ENCODE results near the gene CAB39.

The CAB39 gene

DNA sequence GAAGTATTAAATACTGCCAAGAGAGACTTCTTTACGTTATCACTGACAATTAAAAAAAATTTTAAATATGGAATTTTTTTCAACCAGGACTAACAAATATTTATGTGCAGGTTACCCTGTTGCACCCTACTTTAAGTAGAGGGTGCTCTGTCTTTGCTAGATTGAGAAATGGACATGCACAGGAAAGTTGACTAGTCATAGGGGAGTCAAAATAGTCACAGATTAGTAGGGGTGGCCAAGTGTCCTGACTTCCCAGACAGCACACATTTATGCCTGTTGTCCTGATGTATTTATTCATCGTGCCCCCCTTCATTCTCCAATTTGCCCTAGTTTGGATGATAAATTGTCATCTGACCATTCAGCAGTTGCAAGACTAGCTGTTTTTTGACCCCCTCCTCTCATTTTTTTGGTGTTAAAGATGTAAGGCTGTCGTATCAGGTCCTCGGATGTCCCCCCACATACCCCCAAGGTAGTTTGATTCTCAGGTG is 20.3 kb downstream of the CAB39 start:
- TF ChIP-seq ESRRG (CRISPR knock-in tag; IDR thresholded peaks at IDR 0.05): no peak
- TF ChIP-seq ZFP30 (CRISPR knock-in tag; IDR thresholded peaks at IDR 0.05): no peak
- no peak for TF ChIP-seq ARNTL (CRISPR knock-in tag; IDR thresholded peaks at IDR 0.05; ENCODE audit: borderline replicate concordance, low read depth)
- TF ChIP-seq TCF4 (CRISPR knock-in tag; IDR thresholded peaks at IDR 0.05; ENCODE audit: borderline replicate concordance): no peak
- no peak for ATAC-seq

DNA sequence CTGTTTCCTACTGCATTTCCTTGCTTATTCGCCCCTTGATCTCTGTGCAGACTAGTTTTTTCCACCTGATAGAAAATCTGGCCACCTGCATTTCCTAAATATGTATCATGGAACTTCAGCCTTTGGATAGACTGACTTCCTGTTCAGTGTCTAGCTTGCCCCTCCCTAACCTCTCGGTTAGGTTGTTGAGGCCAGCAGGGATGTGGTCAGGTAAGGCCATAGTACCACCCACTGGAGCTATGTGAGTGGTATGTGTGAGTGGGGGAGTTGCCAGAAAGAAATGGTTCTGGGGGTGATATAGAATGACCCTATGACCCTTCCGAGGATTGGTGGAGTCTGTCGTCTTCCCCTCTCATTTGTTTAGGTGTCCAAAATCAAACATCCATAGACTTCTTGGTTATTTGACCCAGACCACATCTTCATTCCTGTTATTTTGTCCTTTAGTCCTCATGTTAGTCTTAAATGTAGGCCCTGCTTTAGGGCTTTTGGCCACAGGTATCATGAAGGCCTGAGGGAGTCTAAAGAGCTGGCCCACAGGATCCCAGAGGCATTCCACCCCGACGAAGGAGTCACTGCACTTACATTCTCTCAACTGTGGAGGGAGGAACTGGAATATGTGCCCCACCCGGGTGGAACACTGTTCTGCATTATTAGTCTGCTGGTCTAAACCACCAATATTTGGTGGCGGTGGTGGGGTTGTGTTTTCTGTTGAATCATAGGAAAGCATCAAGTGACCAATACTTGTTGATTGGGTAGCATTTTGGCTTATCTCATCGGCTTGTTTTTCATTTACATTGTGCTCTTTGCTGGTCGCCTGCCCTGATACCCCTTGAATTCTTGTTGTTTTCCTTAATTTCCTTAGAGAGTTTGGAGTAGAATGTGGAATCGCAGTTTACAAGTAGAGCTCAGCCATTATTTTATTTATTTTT is 21.9 kb downstream of the CAB39 start:
- ATAC-seq: no peak
- TF ChIP-seq, protein P1, sequence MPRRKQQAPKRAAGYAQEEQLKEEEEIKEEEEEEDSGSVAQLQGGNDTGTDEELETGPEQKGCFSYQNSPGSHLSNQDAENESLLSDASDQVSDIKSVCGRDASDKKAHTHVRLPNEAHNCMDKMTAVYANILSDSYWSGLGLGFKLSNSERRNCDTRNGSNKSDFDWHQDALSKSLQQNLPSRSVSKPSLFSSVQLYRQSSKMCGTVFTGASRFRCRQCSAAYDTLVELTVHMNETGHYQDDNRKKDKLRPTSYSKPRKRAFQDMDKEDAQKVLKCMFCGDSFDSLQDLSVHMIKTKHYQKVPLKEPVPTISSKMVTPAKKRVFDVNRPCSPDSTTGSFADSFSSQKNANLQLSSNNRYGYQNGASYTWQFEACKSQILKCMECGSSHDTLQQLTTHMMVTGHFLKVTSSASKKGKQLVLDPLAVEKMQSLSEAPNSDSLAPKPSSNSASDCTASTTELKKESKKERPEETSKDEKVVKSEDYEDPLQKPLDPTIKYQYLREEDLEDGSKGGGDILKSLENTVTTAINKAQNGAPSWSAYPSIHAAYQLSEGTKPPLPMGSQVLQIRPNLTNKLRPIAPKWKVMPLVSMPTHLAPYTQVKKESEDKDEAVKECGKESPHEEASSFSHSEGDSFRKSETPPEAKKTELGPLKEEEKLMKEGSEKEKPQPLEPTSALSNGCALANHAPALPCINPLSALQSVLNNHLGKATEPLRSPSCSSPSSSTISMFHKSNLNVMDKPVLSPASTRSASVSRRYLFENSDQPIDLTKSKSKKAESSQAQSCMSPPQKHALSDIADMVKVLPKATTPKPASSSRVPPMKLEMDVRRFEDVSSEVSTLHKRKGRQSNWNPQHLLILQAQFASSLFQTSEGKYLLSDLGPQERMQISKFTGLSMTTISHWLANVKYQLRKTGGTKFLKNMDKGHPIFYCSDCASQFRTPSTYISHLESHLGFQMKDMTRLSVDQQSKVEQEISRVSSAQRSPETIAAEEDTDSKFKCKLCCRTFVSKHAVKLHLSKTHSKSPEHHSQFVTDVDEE (CRISPR knock-in tag; IDR thresholded peaks at IDR 0.05): no peak
- TF ChIP-seq ESRRG (CRISPR knock-in tag; IDR thresholded peaks at IDR 0.05) (no peak), ZFP3 (CRISPR knock-in tag; IDR thresholded peaks at IDR 0.05) (no peak), RARB (CRISPR knock-in tag; IDR thresholded peaks at IDR 0.05) (no peak), ARNTL (CRISPR knock-in tag; IDR thresholded peaks at IDR 0.05; ENCODE audit: borderline replicate concordance, low read depth) (no peak), CSDC2 (CRISPR knock-in tag; IDR thresholded peaks at IDR 0.05) (no peak), ZNF70 (CRISPR knock-in tag; IDR thresholded peaks at IDR 0.05) (no peak), OSR1 (CRISPR knock-in tag; IDR thresholded peaks at IDR 0.05) (no peak), ZNF8 (CRISPR knock-in tag; IDR thresholded peaks at IDR 0.05) (no peak), TOX (CRISPR knock-in tag; IDR thresholded peaks at IDR 0.05; ENCODE audit: borderline replicate concordance) (no peak), SNAI2 (CRISPR knock-in tag; IDR thresholded peaks at IDR 0.05) (no peak)
- TF ChIP-seq, protein P2, sequence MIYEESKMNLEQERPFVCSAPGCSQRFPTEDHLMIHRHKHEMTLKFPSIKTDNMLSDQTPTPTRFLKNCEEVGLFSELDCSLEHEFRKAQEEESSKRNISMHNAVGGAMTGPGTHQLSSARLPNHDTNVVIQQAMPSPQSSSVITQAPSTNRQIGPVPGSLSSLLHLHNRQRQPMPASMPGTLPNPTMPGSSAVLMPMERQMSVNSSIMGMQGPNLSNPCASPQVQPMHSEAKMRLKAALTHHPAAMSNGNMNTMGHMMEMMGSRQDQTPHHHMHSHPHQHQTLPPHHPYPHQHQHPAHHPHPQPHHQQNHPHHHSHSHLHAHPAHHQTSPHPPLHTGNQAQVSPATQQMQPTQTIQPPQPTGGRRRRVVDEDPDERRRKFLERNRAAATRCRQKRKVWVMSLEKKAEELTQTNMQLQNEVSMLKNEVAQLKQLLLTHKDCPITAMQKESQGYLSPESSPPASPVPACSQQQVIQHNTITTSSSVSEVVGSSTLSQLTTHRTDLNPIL (CRISPR knock-in tag; IDR thresholded peaks at IDR 0.05; ENCODE audit: low read depth): no peak
- TF ChIP-seq, protein P3, sequence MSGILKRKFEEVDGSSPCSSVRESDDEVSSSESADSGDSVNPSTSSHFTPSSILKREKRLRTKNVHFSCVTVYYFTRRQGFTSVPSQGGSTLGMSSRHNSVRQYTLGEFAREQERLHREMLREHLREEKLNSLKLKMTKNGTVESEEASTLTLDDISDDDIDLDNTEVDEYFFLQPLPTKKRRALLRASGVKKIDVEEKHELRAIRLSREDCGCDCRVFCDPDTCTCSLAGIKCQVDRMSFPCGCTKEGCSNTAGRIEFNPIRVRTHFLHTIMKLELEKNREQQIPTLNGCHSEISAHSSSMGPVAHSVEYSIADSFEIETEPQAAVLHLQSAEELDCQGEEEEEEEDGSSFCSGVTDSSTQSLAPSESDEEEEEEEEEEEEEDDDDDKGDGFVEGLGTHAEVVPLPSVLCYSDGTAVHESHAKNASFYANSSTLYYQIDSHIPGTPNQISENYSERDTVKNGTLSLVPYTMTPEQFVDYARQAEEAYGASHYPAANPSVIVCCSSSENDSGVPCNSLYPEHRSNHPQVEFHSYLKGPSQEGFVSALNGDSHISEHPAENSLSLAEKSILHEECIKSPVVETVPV (CRISPR knock-in tag; IDR thresholded peaks at IDR 0.05): no peak

DNA sequence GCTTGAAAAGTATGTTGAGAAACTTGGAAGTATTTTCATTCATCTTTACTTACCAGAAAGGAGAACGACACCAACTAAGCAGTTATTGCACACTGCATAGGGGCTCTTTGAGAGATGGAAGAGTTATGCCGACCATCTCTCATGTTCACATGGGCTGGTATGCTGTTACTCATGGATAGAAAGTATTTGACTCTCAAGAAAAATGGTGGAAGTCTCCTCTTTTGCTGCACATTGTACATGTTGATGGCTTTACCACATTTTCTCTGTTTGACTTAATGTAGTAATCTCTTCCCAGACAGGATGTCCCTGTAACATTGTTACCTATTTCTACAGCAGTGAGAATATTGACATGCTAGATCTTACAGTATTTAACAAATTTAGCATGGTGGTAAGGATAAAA is 23.2 kb downstream of the CAB39 start:
- TF ChIP-seq ZFP30 (CRISPR knock-in tag; IDR thresholded peaks at IDR 0.05): no peak
- TF ChIP-seq PPARA (CRISPR knock-in tag; IDR thresholded peaks at IDR 0.05; ENCODE audit: borderline replicate concordance): no peak
- TF ChIP-seq ZNF565 (CRISPR knock-in tag; conservative IDR thresholded peaks at IDR 0.05; ENCODE audit: low read depth): no peak
- TF ChIP-seq, protein P3 (CRISPR knock-in tag; IDR thresholded peaks at IDR 0.05): no peak
- no peak for TF ChIP-seq ZFP3 (CRISPR knock-in tag; IDR thresholded peaks at IDR 0.05)
- no peak for ATAC-seq

DNA sequence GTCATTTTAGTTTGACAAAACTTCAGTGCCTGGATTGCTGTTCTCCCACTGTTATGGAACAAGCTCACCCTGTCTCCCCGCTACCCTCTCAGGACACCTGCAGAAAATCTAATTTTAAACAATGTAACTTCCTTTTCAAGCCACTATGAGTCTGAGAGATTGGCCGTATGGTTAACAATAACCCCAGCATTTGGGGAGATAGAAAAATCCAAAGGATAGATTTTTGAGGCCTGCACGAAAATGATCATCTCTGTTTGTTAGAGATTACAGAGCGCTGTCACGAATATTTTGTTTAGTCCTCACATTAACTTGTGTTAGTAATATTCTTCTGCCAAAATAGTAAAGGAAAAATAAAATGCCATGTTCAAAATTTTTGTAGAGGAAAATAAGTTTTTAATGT is 24.7 kb downstream of the CAB39 start:
- no peak for ATAC-seq

More for the DNA sequence above, 24.7 kb downstream of the CAB39 start:
- TF ChIP-seq BACH2 (CRISPR knock-in tag; IDR thresholded peaks at IDR 0.05; ENCODE audit: borderline replicate concordance) (no peak), SNAI2 (CRISPR knock-in tag; IDR thresholded peaks at IDR 0.05) (no peak), ZFP30 (CRISPR knock-in tag; IDR thresholded peaks at IDR 0.05) (no peak), ISL1 (CRISPR knock-in tag; IDR thresholded peaks at IDR 0.05) (no peak), ZC3H10 (CRISPR knock-in tag; IDR thresholded peaks at IDR 0.05) (no peak), ZFP3 (CRISPR knock-in tag; IDR thresholded peaks at IDR 0.05) (no peak), TCF4 (CRISPR knock-in tag; IDR thresholded peaks at IDR 0.05; ENCODE audit: borderline replicate concordance) (no peak), ZNF8 (CRISPR knock-in tag; IDR thresholded peaks at IDR 0.05) (no peak), ZNF565 (CRISPR knock-in tag; conservative IDR thresholded peaks at IDR 0.05; ENCODE audit: low read depth) (no peak), TOX (CRISPR knock-in tag; IDR thresholded peaks at IDR 0.05; ENCODE audit: borderline replicate concordance) (no peak), ARNTL (CRISPR knock-in tag; IDR thresholded peaks at IDR 0.05; ENCODE audit: borderline replicate concordance, low read depth) (no peak)
- TF ChIP-seq, protein P3 (CRISPR knock-in tag; IDR thresholded peaks at IDR 0.05): no peak

Measured in SK-N-SH treated with all-trans-retinoic acid at 6 μM for 48 hours (cell line).